Ascending aorta (tissue), 2 donors: ENCODE data around the gene PCNX4. TPM values are rescaled to one million over a fixed set of nuclear protein-coding genes. Genes with fewer than 3 reads are reported as not detected.

Experiments
- DNase-seq, 2 donors: peaks; one replicate each; pipeline ENCODE4 v3.0.0-alpha.2; 2019; ENCODE audit warnings: low spot score in 2 of 2
- H3K27ac ChIP-seq, 2 donors: fragments of 200-600 bp; sonication (generic); one replicate each; pipeline ENCODE4 v1.5.1; 2016 to 2017; ENCODE audit warnings: mild to moderate bottlenecking in 1 of 2
- H3K27me3 ChIP-seq: fragments of 200-600 bp; sonication (generic); one replicate; pipeline ENCODE4 v1.5.1; 2017
- H3K36me3 ChIP-seq, 2 donors: fragments of 200-600 bp; sonication (generic); one replicate each; pipeline ENCODE4 v1.5.1; 2016
- H3K4me1 ChIP-seq, 2 donors: fragments of 200-600 bp; sonication (generic); one replicate each; pipeline ENCODE4 v1.5.1; 2016 to 2017; ENCODE audit warnings: mild to moderate bottlenecking in 1 of 2
- H3K4me3 ChIP-seq, 2 donors: fragments of 200-600 bp; sonication (generic); one replicate each; pipeline ENCODE4 v1.5.1; 2016 to 2017; ENCODE audit warnings: mild to moderate bottlenecking in 1 of 2
- H3K9me3 ChIP-seq, 2 donors: fragments of 200-600 bp; sonication (generic); one replicate each; pipeline ENCODE4 v1.5.1; 2016
- intact Hi-C: fragments of 100-400 bp; cut with DNase I; formaldehyde crosslinking; loops from one replicate; pipeline ENCODE4 v1.15.1; 2023
- total RNA-seq: library from RNA; depleted of rRNA; stranded (reverse); fragments of >200 nt; gene quantifications from one replicate; pipeline ENCODE4 v1.1.0, GENCODE V29; 2016
- TF ChIP-seq, protein P1 (sequence below), 3 experiments: fragments of 200-600 bp in 2 of 3; fragments of 450-650 bp in 1 of 3; sonication (generic) in 2 of 3; IDR thresholded peaks; one replicate each; pipeline ENCODE4 v1.5.1; 2016 to 2019; ENCODE audit warnings: antibody characterized with exemption in 3 of 3, mild to moderate bottlenecking in 1 of 3, moderate library complexity in 1 of 3

Gene PCNX4
- total RNA-seq, 1 donor from 2014 or later = 47.8 TPM

DNA sequence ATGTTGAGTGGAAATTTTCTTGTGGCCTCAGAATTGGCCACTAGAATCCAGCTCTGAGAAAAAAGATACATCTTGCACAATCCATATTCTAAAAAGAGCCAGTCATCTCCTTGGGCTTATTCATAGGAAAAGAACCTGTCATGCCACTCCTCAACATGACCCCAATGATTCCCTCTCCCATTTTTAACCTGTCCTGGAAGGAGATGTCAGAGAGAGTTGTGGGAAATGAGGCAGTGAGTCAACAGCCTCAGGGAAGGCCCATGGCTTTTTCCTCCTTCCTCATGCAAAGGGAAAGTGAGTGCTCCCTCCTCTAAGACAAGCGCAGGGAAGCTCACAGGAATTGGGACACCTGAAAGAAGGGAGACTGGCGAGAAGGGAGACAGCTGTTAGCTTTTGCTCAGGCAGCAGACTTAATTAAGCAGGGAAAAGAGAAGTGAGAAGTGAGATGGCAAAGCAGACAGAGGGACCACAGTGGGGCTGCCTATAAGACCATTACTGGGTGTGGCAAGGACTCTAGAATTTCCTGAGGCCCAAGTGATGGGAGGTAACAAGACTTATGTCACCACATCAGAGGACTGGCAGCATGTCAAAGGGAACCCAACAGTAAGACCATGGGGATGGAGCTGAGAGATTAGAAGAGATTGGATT lies 83.7 kb downstream of the PCNX4 start:
- no peak overlapping the region for H3K4me3 ChIP-seq
- DNase-seq = no peak
- no peak overlapping the region for H3K27ac ChIP-seq
- H3K9me3 ChIP-seq = no peaks in the 10 kb centered on the region
- H3K36me3 ChIP-seq = no peaks in the 10 kb centered on the region
- intact Hi-C loops = no loop called here
- no peaks in the 10 kb centered on the region for H3K27me3 ChIP-seq
- TF ChIP-seq, protein P1, sequence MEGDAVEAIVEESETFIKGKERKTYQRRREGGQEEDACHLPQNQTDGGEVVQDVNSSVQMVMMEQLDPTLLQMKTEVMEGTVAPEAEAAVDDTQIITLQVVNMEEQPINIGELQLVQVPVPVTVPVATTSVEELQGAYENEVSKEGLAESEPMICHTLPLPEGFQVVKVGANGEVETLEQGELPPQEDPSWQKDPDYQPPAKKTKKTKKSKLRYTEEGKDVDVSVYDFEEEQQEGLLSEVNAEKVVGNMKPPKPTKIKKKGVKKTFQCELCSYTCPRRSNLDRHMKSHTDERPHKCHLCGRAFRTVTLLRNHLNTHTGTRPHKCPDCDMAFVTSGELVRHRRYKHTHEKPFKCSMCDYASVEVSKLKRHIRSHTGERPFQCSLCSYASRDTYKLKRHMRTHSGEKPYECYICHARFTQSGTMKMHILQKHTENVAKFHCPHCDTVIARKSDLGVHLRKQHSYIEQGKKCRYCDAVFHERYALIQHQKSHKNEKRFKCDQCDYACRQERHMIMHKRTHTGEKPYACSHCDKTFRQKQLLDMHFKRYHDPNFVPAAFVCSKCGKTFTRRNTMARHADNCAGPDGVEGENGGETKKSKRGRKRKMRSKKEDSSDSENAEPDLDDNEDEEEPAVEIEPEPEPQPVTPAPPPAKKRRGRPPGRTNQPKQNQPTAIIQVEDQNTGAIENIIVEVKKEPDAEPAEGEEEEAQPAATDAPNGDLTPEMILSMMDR (IDR thresholded peaks at IDR 0.05) = no peak
- H3K4me1 ChIP-seq = no peaks in the 10 kb centered on the region

DNA sequence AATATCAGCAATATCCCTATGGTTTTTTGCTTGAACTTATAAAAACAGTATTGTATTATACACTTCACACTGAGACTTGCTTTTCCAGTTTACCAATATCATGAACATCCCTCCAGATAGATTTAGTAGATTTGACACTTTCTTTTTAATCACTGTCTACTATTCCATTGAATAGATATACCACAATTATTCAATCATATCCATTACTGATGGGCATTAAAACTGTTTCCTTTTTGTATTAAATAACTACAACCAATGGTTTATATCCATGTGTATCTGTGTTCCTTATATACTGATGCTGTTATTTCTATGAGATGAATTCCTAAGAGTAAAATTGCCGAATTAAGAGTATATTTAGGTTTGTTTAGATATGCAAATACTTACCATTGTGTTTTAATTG lies 86.4 kb downstream of the PCNX4 start:
- no peak overlapping the region for H3K27ac ChIP-seq
- no peak for DNase-seq
- no peak overlapping the region for H3K4me3 ChIP-seq
- intact Hi-C loops = no loop called here
- no peaks in the 10 kb centered on the region for H3K4me1 ChIP-seq
- no peaks in the 10 kb centered on the region for H3K36me3 ChIP-seq
- no peaks in the 10 kb centered on the region for H3K9me3 ChIP-seq
- no peaks in the 10 kb centered on the region for H3K27me3 ChIP-seq
- TF ChIP-seq, protein P1 (IDR thresholded peaks at IDR 0.05) = no peak

DNA sequence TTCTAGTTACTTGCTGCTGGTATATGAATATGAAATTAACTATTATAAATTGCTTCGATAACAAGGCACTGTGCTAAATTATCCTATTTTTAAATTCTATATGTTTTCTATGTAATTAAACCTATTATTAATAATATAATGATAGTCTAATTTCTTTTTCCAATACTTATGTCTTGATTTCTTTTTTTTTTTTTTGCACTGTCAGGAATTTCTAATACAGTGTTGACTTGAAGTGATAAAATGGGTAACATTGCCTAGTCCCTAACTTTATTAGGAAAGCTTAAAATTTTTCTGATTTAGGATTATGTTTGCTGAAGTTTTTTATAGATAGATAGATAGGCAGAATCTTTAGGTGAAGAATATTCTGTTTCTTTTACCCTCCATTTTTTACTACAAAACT lies 87.1 kb downstream of the PCNX4 start:
- no peak for DNase-seq
- H3K27ac ChIP-seq = no peak overlapping the region
- H3K9me3 ChIP-seq = no peaks in the 10 kb centered on the region
- H3K27me3 ChIP-seq = no peaks in the 10 kb centered on the region
- H3K36me3 ChIP-seq = no peaks in the 10 kb centered on the region
- TF ChIP-seq, protein P1 (IDR thresholded peaks at IDR 0.05) = no peak
- no peak overlapping the region for H3K4me3 ChIP-seq
- H3K4me1 ChIP-seq = peaks cover 0 to 3% of the 10 kb centered on the region in 2 donors
- intact Hi-C loops = no loop called here

DNA sequence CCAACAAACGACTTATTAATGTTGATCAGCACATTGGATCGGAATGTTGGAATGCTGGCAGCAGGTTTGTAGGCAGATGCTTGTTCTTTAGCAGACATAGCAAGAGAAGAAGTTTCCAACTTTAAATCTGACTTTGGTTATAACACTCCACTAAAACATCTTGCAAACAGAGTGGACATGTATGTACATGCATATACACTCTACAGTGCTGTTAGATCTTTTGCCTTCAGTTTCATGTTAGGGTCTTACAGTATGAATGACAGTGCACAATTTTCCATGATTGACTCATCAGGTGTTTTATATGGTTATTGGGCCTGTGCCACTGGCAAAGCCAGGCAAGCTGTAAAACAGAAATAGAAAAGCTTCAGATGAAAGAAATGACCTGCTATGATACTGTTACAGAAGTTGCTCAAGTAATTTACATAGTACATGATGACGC lies 87.7 kb downstream of the PCNX4 start:
- H3K4me3 ChIP-seq = no peak overlapping the region
- H3K27ac ChIP-seq = no peak overlapping the region
- H3K4me1 ChIP-seq = peaks cover 0 to 3% of the 10 kb centered on the region in 2 donors

DNA sequence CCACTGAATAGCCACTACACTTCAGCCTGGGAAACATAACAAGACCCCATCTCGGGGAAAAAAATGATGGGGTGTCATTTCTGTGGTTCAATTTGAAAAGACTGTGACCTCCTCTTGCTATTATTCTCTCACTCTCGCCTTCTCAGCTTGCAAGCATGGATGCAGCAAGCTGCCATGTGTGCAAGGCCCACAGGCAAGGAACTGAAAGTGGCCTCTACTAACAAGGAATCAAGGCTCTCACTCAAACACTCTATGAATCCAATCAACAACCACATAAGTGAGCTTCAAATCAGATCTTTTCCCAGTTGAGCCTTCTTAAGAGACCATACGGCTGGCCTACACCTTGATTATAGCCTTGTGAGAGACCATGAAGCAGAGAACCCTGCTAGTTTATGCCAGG lies 91.4 kb downstream of the PCNX4 start:
- Histone ChIP-seq H3K27me3 (no peaks in the 10 kb centered on the region), H3K36me3 (no peaks in the 10 kb centered on the region), H3K4me3 (no peak overlapping the region), H3K4me1 (peaks cover 0 to 3% of the 10 kb centered on the region in 2 donors), H3K9me3 (no peaks in the 10 kb centered on the region), H3K27ac (no peak overlapping the region)
- DNase-seq = no peak
- TF ChIP-seq, protein P1 (IDR thresholded peaks at IDR 0.05) = no peak
- intact Hi-C loops = no loop called here

More for the DNA sequence above, 87.7 kb downstream of the PCNX4 start:
- DNase-seq = no peak
- intact Hi-C loops = no loop called here
- Histone ChIP-seq H3K9me3 (no peaks in the 10 kb centered on the region), H3K36me3 (no peaks in the 10 kb centered on the region), H3K27me3 (no peaks in the 10 kb centered on the region)
- TF ChIP-seq, protein P1 (IDR thresholded peaks at IDR 0.05) = no peak
